Prostate gland (tissue), 1 donor: Measurements from ENCODE around the gene DOCK2.

Experiments used
- POLR2A ChIP-seq: fragments of 450-650 bp; IDR thresholded peaks from one replicate; pipeline ENCODE4 v1.6.1; 2016; ENCODE audit warnings: antibody characterized with exemption, mild to moderate bottlenecking
- POLR2AphosphoS5 ChIP-seq: sonication (generic); formaldehyde crosslinking; IDR thresholded peaks from one replicate; pipeline ENCODE4 v1.6.1; 2017; ENCODE audit warnings: antibody characterized with exemption

GRCh38 chr5:169801781-169802180 is 164.7 kb downstream of the DOCK2 start:
- TF ChIP-seq POLR2AphosphoS5, result no peak
- no peak for TF ChIP-seq POLR2A
